Omental fat pad (tissue), 4 donors: ENCODE results near the gene CHL1. TPM values are rescaled to one million over a fixed set of nuclear protein-coding genes. Genes with fewer than 3 reads are reported as not detected.

ENCODE experiments used
- ATAC-seq: fragments of 150-250 bp; one replicate; pipeline ENCODE4 v1.9.1; 2016; ENCODE audit warnings: mild to moderate bottlenecking, moderate library complexity; ENCODE audit not compliant: low FRiP score
- DNase-seq: peaks from one replicate; pipeline ENCODE4 v3.0.0-alpha.2; 2019; ENCODE audit warnings: low spot score
- total RNA-seq, 4 donors: library from RNA; depleted of rRNA; stranded (reverse); fragments of >200 nt; gene quantifications; one replicate each; pipeline ENCODE4 v1.1.0, GENCODE V29; 2016
- TF ChIP-seq, protein P1 (sequence below), 3 donors: fragments of 450-650 bp; IDR thresholded peaks; one replicate each; pipeline ENCODE4 v1.5.1; 2016 to 2017; ENCODE audit warnings: antibody characterized with exemption in 3 of 3, mild to moderate bottlenecking in 3 of 3, moderate library complexity in 2 of 3

The CHL1 gene
- total RNA-seq, 4 donors from 2014 or later = 18.7 to 64.2 (median 42.1) TPM

DNA sequence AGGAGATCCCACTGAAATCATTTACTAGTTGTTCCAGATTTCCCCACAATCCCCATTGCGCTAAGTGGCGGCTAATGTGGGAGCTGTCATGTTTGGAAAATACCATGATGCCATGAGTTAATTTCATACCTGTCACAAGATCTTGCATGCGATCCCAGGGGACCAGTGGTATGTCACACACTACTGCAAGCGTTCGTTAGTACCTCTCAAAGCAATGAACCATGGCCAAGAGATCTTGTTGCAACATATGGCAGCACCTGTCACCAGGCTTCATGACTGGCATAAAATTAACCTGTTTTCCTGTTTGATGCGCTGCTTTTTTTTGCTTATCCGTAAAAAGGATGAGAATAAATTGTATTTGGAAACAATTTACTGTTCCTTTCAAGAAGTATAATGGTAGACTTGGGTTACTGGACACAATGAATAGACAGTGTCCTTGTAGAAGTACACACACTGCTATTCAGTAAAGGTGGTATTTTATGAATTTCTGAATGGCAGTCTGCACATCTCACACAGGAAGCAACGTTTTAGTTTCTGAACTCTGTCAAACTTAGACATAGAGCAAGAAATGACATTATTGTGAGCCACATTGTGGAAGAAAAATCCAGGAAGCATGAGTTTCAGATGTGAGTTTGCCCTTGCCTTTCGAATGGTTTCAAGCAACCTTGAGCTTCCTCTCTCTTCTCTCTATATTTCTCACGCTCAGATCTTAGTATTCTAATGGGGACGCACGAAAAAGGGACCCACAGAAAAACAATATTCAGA lies 81.9 kb downstream of the CHL1 start:
- DNase-seq (no peak), ATAC-seq (no peak)
- TF ChIP-seq, protein P1, sequence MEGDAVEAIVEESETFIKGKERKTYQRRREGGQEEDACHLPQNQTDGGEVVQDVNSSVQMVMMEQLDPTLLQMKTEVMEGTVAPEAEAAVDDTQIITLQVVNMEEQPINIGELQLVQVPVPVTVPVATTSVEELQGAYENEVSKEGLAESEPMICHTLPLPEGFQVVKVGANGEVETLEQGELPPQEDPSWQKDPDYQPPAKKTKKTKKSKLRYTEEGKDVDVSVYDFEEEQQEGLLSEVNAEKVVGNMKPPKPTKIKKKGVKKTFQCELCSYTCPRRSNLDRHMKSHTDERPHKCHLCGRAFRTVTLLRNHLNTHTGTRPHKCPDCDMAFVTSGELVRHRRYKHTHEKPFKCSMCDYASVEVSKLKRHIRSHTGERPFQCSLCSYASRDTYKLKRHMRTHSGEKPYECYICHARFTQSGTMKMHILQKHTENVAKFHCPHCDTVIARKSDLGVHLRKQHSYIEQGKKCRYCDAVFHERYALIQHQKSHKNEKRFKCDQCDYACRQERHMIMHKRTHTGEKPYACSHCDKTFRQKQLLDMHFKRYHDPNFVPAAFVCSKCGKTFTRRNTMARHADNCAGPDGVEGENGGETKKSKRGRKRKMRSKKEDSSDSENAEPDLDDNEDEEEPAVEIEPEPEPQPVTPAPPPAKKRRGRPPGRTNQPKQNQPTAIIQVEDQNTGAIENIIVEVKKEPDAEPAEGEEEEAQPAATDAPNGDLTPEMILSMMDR (IDR thresholded peaks at IDR 0.05) = no peak

DNA sequence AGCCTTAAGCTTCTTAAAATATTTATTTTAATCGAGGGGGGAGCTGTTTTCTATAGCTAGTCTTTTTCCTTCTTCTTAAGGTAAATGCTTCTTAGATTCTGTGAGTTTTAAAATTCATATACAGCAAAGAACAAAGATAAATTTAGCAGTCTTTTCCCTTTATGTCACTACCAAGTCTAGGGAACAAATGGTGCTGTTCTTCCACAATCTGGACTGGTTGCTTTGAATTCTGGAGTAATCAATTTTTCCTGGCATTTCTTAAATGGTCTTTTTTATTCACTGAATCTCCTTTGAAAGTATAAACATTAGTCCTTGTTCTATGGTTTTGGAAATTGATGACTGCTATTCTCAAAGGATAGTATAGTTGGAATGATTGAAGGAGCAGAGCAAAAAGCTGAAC lies 82.8 kb downstream of the CHL1 start:
- DNase-seq (no peak), ATAC-seq (no peak)
- TF ChIP-seq, protein P1 (IDR thresholded peaks at IDR 0.05) = no peak

DNA sequence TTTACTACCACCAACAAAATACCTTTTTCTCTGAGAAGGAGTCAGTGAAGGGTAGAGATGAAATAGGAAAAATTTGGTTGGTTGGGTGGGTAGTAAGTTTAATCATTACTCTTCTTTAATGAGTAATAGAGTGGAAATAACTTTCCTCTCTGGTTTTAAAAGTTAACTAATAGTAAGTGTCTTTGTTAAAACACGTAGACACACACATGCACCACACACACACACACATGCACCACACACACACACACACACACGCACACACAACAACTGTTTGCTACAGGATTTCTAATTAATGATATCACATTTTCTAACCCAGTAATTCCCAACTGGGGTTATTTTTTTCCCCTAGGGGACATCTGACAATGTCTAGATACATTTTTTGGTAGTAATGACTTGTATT lies 84.1 kb downstream of the CHL1 start:
- ATAC-seq = no peak
- TF ChIP-seq, protein P1 (IDR thresholded peaks at IDR 0.05) = no peak

DNA sequence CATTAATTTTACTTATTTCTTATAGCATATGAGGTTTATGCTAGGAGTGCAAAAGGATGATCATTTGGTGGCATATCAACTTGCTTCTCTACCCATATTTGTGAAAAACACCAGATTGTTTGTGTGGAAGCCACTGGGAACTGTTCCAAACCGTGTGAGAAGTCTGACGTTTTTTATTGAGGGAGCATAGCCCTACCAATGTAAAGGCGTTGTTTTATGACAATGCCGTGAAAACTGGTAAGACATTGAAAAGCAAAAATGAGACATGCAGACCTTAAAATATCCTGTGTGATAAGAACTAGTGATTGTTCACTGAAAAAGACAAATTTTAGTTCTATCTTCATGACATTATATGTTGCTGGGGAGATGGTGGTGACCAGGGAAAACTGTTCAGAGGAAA lies 87.8 kb downstream of the CHL1 start:
- DNase-seq = no peak

More for the DNA sequence above, 84.1 kb downstream of the CHL1 start:
- DNase-seq = no peak

DNA sequence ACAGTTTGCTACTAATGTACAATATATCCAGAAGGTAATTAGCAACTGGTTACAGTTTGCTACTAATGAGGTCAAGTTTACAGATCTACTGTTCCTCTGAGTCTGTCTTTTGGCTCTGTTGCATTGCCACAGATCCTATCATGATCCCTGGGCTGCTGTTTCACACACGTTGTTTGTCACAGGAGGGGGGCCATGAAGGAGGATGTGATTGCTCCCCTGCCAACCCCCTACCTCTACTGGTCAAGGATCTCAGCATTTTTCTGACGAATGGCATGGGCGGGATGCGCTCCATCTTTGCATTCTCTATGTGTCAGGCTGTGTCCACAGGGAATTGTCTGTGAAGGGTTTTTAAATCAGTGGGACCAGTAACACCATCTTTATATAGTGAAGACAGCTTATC lies 91.9 kb downstream of the CHL1 start:
- ATAC-seq (no peak), DNase-seq (no peak)
- TF ChIP-seq, protein P1 (IDR thresholded peaks at IDR 0.05) = no peak

More for the DNA sequence above, 87.8 kb downstream of the CHL1 start:
- TF ChIP-seq, protein P1 (IDR thresholded peaks at IDR 0.05) = no peak
- ATAC-seq = no peak

DNA sequence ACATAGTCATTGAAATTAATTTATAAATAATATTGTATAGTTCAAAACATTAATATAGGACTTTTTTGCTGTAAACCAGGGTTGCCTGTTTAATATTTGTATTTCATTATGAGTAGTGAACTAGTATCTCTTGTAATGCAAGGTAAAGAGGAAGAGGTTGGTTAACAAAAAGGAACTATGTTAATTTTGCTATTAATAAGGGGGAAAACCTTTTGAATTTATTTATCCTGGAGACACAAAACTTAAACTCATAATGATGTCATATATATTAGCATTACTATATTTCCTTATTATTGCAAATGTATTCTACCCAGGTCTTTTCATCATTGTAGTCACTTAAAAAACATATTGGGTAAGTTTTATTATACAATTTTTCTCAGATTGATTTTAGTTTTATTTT lies 94.5 kb downstream of the CHL1 start:
- TF ChIP-seq, protein P1 (IDR thresholded peaks at IDR 0.05) = no peak
- no peak for ATAC-seq
- DNase-seq = no peak
